Stomach (tissue), 9 donors: ENCODE results near the gene SLC35F5. TPM values are rescaled to one million over a fixed set of nuclear protein-coding genes. Genes with fewer than 3 reads are reported as not detected.

Source experiments
- DNase-seq, 2 donors: peaks; one replicate each; pipeline versions ENCODE4 v3.0.0 to v3.0.0-alpha.2; 2013 to 2019
- H3K27ac ChIP-seq, 5 donors: fragments of 200-600 bp in 4 of 5; sonication (generic) in 4 of 5; one replicate each; pipeline ENCODE4 v1.5.1; 2013 to 2019; ENCODE audit warnings: mild to moderate bottlenecking in 1 of 5, moderate library complexity in 1 of 5
- H3K27me3 ChIP-seq, 3 donors: fragments of 200-600 bp; sonication (generic); one replicate each; pipeline ENCODE4 v1.5.1; 2017 to 2019; ENCODE audit warnings: mixed run types in 1 of 3
- H3K36me3 ChIP-seq, 4 donors: fragments of 200-600 bp; sonication (generic); 1 replicate in 3 of 4; 2 replicates in 1 of 4; pipeline ENCODE4 v1.5.1; 2016 to 2019
- H3K4me1 ChIP-seq, 4 donors: fragments of 200-600 bp; sonication (generic); one replicate each; pipeline ENCODE4 v1.5.1; 2016 to 2019
- H3K4me3 ChIP-seq, 4 donors: fragments of 200-600 bp; sonication (generic) in 3 of 4; one replicate each; pipeline ENCODE4 v1.5.1; 2016 to 2019; ENCODE audit warnings: mild to moderate bottlenecking in 1 of 4
- H3K9me3 ChIP-seq, 4 donors: fragments of 200-600 bp; sonication (generic); one replicate each; pipeline ENCODE4 v1.5.1; 2016 to 2019
- CTCF ChIP-seq, 7 experiments: fragments of 450-650 bp in 4 of 7; fragments of 200-600 bp in 3 of 7; sonication (generic) in 3 of 7; IDR thresholded peaks; one replicate each; pipeline ENCODE4 v1.5.1; 2016 to 2019; ENCODE audit warnings: antibody characterized with exemption in 7 of 7, control low read depth in 2 of 7, mild to moderate bottlenecking in 1 of 7
- EP300 ChIP-seq: sonication (generic); formaldehyde crosslinking; IDR thresholded peaks from one replicate; pipeline ENCODE4 v1.6.1; 2017; ENCODE audit warnings: antibody characterized with exemption
- POLR2A ChIP-seq, 4 donors: fragments of 450-650 bp; IDR thresholded peaks; one replicate each; pipeline ENCODE4 v1.6.1; 2016; ENCODE audit warnings: antibody characterized with exemption in 4 of 4, control low read depth in 2 of 4, mild to moderate bottlenecking in 1 of 4, moderate library complexity in 1 of 4
- POLR2AphosphoS5 ChIP-seq, 3 donors: sonication (generic); formaldehyde crosslinking; IDR thresholded peaks; one replicate each; pipeline ENCODE4 v1.6.1; 2016; ENCODE audit warnings: antibody characterized with exemption in 3 of 3
- WGBS, 5 donors: extraction: QIAGEN DNeasy Blood & Tissue Kit in 3 of 5; methylation state at CpG; one replicate each; pipeline versions ENCODE4 v1.1.5 to v1.1.7; 2013 to 2018; 5-methylcytosine and 5-hydroxymethylcytosine counted together
- intact Hi-C: fragments of 100-400 bp; cut with DNase I; formaldehyde crosslinking; loops from one replicate; pipeline ENCODE4 v1.15.1; 2023; ENCODE audit warnings: low total_unique reads
- polyA plus RNA-seq, 3 donors: library from polyadenylated mRNA; stranded (reverse); fragments of 200-250 nt; gene quantifications; one replicate each; pipeline ENCODE4 v1.2.3, GENCODE V29; 2013
- total RNA-seq, 5 donors: library from RNA; depleted of rRNA; stranded (reverse); fragments of >200 nt; gene quantifications; one replicate each; pipeline versions ENCODE4 v1.1.0 to v1.2.3, GENCODE V29; 2014 to 2016
- donor health status: healthy with polysubstance abuse.
- donor health status: Bipolar disorder and iron deficiency.
- donor health status: healthy.

Gene SLC35F5
- total and polyA plus RNA-seq, 8 donors: 8.7 to 399 (median 94.7) TPM

DNA sequence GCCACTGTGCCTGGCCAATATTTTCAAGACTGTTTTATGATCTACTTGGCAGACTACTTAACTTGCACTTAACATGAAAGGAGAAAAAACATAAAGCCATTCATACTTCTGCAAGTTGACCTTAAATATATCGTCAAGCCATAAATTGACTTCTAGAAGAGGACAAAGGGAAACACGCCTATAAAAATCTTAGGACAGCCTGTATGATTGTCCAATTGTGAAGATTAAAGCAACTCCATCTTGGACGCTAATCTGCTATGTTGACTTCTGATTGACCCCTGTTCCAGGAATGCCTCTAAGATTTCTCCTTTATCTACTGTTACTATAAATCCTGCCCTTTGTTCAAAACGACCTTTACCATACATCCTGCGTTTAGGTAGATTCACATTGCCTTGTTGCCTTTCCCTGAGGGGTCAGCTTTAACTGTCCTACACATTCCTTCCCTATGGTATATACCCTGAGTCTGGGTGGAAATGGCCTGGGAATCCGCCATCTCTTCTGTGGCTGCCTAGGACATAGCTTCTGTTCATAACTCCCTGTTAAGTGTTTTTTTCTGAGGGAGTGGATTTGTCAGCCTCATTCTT is 40.2 kb upstream of the SLC35F5 start:
- H3K36me3 ChIP-seq: no peaks in the 10 kb centered on the region
- no peak overlapping the region for H3K27ac ChIP-seq
- DNase-seq: peak in 1 of 2 donors; percentile 30
- intact Hi-C loops: no loop called here
- 44 to 59% (median 47%) methylated on average over 6 of the region's 6 CpGs for WGBS, 5 donors
- no peak overlapping the region for H3K4me3 ChIP-seq
- H3K4me1 ChIP-seq: peaks cover 0 to 1% (median 0%) of the 10 kb centered on the region in 4 donors
- TF ChIP-seq CTCF (IDR thresholded peaks at IDR 0.05): no peak
- no peak for TF ChIP-seq EP300
- no peak for TF ChIP-seq POLR2A (IDR thresholded peaks at IDR 0.05)
- TF ChIP-seq POLR2AphosphoS5 (IDR thresholded peaks at IDR 0.05): no peak
- no peaks in the 10 kb centered on the region for H3K9me3 ChIP-seq
- no peaks in the 10 kb centered on the region for H3K27me3 ChIP-seq

DNA sequence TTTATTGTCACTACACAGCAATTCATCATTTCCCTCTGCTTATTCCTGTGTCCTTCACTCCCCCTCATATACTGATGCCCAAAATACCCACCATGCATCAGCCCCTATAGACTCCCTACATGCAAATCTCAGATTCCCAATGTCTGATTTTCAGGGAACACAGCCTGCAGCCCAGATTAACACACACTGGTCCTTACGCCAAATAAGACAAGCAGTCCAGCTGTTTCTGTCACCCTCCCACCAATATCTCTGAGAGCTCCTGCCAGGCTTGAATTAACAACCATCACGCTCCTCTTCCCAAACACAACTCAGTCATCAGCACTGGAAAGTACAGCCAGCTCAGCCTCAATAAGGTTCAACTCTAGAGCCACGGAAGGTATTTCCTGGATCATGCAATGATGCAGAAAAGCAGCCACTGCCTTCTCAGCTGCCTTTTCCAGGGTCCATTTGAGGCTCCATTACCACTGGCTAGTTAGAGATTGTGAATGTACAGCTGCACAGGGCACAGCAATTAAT is 39.0 kb upstream of the SLC35F5 start:
- Histone ChIP-seq H3K9me3 (no peaks in the 10 kb centered on the region), H3K27me3 (no peaks in the 10 kb centered on the region), H3K36me3 (no peaks in the 10 kb centered on the region), H3K27ac (no peak overlapping the region), H3K4me1 (peaks cover 0 to 5% (median 0%) of the 10 kb centered on the region in 4 donors), H3K4me3 (no peak overlapping the region)
- intact Hi-C loops: no loop called here
- DNase-seq: peak in 1 of 2 donors; percentile 10
- TF ChIP-seq POLR2A (IDR thresholded peaks at IDR 0.05) (no peak), POLR2AphosphoS5 (IDR thresholded peaks at IDR 0.05) (no peak), EP300 (no peak), CTCF (IDR thresholded peaks at IDR 0.05) (no peak)
- WGBS, 5 donors: 66 to 83% (median 73%) methylated on average over 3 of the region's 3 CpGs

GRCh38 chr2:113791697-113792590 is 35.5 kb upstream of the SLC35F5 start:
- Histone ChIP-seq H3K9me3 (no peaks in the 10 kb centered on the region), H3K27me3 (no peaks in the 10 kb centered on the region), H3K4me1 (peaks cover 0 to 5% (median 0%) of the 10 kb centered on the region in 4 donors), H3K27ac (peak overlapping the region in 1 of 5 donors; percentile 71), H3K4me3 (no peak overlapping the region), H3K36me3 (no peaks in the 10 kb centered on the region)
- WGBS, 5 donors: 39 to 45% (median 43%) methylated on average over 5 of the region's 5 CpGs
- no peak for TF ChIP-seq CTCF (IDR thresholded peaks at IDR 0.05)
- no peak for TF ChIP-seq POLR2AphosphoS5 (IDR thresholded peaks at IDR 0.05)
- no peak for TF ChIP-seq EP300
- no peak for TF ChIP-seq POLR2A (IDR thresholded peaks at IDR 0.05)
- peak in 1 of 2 donors; percentile 22 for DNase-seq
- intact Hi-C loops: no loop called here
